Kidney epithelial cell (primary cell): ENCODE measurements around the gene STK39. TPM values are rescaled to one million over a fixed set of nuclear protein-coding genes. Genes with fewer than 3 reads are reported as not detected.
"Not testable (repeated sequence)": the region's sequence is repeated elsewhere in the genome, so short reads cannot be mapped to it uniquely, and the experiment has no call there.

Source experiments
- DNase-seq: peaks from one replicate; pipeline ENCODE4 v3.0.0-alpha.2; 2010; ENCODE audit warnings: low read depth
- H3K27me3 ChIP-seq: 2 replicates; pipeline ENCODE4 v1.6.0; 2011; ENCODE audit warnings: low read length; ENCODE audit not compliant: control insufficient read depth, insufficient read depth
- H3K36me3 ChIP-seq: 2 replicates; pipeline ENCODE4 v1.5.1; 2011; ENCODE audit warnings: low read length; ENCODE audit not compliant: control insufficient read depth, insufficient read depth
- H3K4me3 ChIP-seq: 2 replicates; pipeline ENCODE4 v1.5.1; 2011; ENCODE audit warnings: low read depth, mild to moderate bottlenecking, control low read depth, low read length
- CTCF ChIP-seq: IDR thresholded peaks from 2 replicates; pipeline ENCODE4 v1.5.1; 2011; ENCODE audit warnings: mild to moderate bottlenecking, moderate library complexity, low read length, control low read depth, inconsistent platforms; ENCODE audit not compliant: insufficient read depth, poor library complexity, severe bottlenecking
- total RNA-seq: library from RNA; depleted of rRNA; stranded (reverse); fragments of >200 nt; gene quantifications from 2 replicates; pipeline ENCODE4 v1.2.3, GENCODE V29; 2015

The STK39 gene
- total RNA-seq, 1 donor from 2014 or later = 30.1 TPM

GRCh38 chr2:168044579-168044978, 202.8 kb downstream of the STK39 start:
- Histone ChIP-seq H3K36me3 (no peaks in the 10 kb centered on the region), H3K27me3 (no peaks in the 10 kb centered on the region), H3K4me3 (no peak overlapping the region)
- no peak for DNase-seq
- TF ChIP-seq CTCF = no peak

GRCh38 chr2:168044176-168044575, 203.2 kb downstream of the STK39 start:
- no peak for DNase-seq
- Histone ChIP-seq H3K4me3 (no peak overlapping the region), H3K36me3 (no peaks in the 10 kb centered on the region), H3K27me3 (no peaks in the 10 kb centered on the region)
- no peak for TF ChIP-seq CTCF

- H3K36me3 ChIP-seq, H3K4me3 ChIP-seq, DNase-seq, H3K27me3 ChIP-seq: not testable (repeated sequence)
Observed at GRCh38 chr2:168042127-168042824, 205.1 kb downstream of the STK39 start.

- TF ChIP-seq CTCF = no peak
- Histone ChIP-seq H3K4me3 (no peak overlapping the region), H3K27me3 (no peaks in the 10 kb centered on the region), H3K36me3 (no peaks in the 10 kb centered on the region)
- no peak for DNase-seq
Observed at GRCh38 chr2:168039881-168040280, 207.5 kb downstream of the STK39 start.

- Histone ChIP-seq H3K27me3 (no peaks in the 10 kb centered on the region), H3K36me3 (no peaks in the 10 kb centered on the region), H3K4me3 (no peak overlapping the region)
- TF ChIP-seq CTCF = no peak
- DNase-seq = no peak
Observed at GRCh38 chr2:168037778-168038177, 209.6 kb downstream of the STK39 start.

GRCh38 chr2:168035458-168035857, 211.9 kb downstream of the STK39 start:
- Histone ChIP-seq H3K36me3 (no peaks in the 10 kb centered on the region), H3K27me3 (no peaks in the 10 kb centered on the region), H3K4me3 (no peak overlapping the region)
- no peak for DNase-seq
- TF ChIP-seq CTCF = no peak
